Esophagus muscularis mucosa (tissue), 4 donors: ENCODE data around the gene SLC52A3. TPM values are rescaled to one million over a fixed set of nuclear protein-coding genes. Genes with fewer than 3 reads are reported as not detected.

Source experiments
- DNase-seq: peaks from one replicate; pipeline ENCODE4 v3.0.0-alpha.2; 2017; ENCODE audit errors: extremely low spot score
- H3K27ac ChIP-seq, 4 donors: fragments of 200-600 bp; sonication (generic); replicated peaks in 1 of 4; 1 replicate in 3 of 4; 2 replicates in 1 of 4; pipeline ENCODE4 v1.5.1; 2016 to 2019; ENCODE audit warnings: mild to moderate bottlenecking in 1 of 4
- H3K27me3 ChIP-seq, 4 donors: fragments of 200-600 bp; sonication (generic); one replicate each; pipeline versions ENCODE4 v1.5.1 to v1.6.0; 2016 to 2019
- H3K36me3 ChIP-seq, 4 donors: fragments of 200-600 bp; sonication (generic); one replicate each; pipeline ENCODE4 v1.5.1; 2016 to 2019
- H3K4me1 ChIP-seq, 4 donors: fragments of 200-600 bp; sonication (generic); one replicate each; pipeline ENCODE4 v1.5.1; 2016 to 2019
- H3K4me3 ChIP-seq, 4 donors: fragments of 200-600 bp; sonication (generic); 1 replicate in 2 of 4; 2 replicates in 2 of 4; pipeline ENCODE4 v1.5.1; 2016 to 2019; ENCODE audit warnings: mild to moderate bottlenecking in 4 of 4, moderate library complexity in 1 of 4
- H3K9me3 ChIP-seq, 4 donors: fragments of 200-600 bp; sonication (generic); 1 replicate in 3 of 4; 2 replicates in 1 of 4; pipeline ENCODE4 v1.5.1; 2016 to 2019
- CTCF ChIP-seq, 3 experiments: fragments of 200-600 bp in 2 of 3; fragments of 450-650 bp in 1 of 3; sonication (generic) in 2 of 3; IDR thresholded peaks; one replicate each; pipeline ENCODE4 v1.5.1; 2017 to 2019; ENCODE audit warnings: antibody characterized with exemption in 3 of 3, mild to moderate bottlenecking in 2 of 3, moderate library complexity in 1 of 3
- EP300 ChIP-seq: sonication (generic); formaldehyde crosslinking; IDR thresholded peaks from one replicate; pipeline ENCODE4 v1.6.1; 2017; ENCODE audit warnings: antibody characterized with exemption
- POLR2A ChIP-seq: fragments of 450-650 bp; IDR thresholded peaks from one replicate; pipeline ENCODE4 v1.6.1; 2017; ENCODE audit warnings: antibody characterized with exemption, moderate library complexity, mild to moderate bottlenecking, low read depth
- POLR2AphosphoS5 ChIP-seq, 2 donors: sonication (generic); formaldehyde crosslinking; IDR thresholded peaks; one replicate each; pipeline ENCODE4 v1.6.1; 2017; ENCODE audit warnings: antibody characterized with exemption in 2 of 2
- WGBS: methylation state at CpG from one replicate; pipeline ENCODE4 v1.1.5; 2018; 5-methylcytosine and 5-hydroxymethylcytosine counted together
- intact Hi-C: fragments of 100-400 bp; cut with DNase I; formaldehyde crosslinking; loops from one replicate; pipeline ENCODE4 v1.15.1; 2023
- total RNA-seq, 4 donors: library from RNA; depleted of rRNA; stranded (reverse); fragments of >200 nt; gene quantifications; one replicate each; pipeline versions ENCODE4 v1.1.0 to v1.2.1, GENCODE V29; 2016

SLC52A3 gene
- total RNA-seq, 4 donors from 2014 or later, result 1.5 to 2.2 (median 1.7) TPM; not detected in 1

- H3K4me1 ChIP-seq, result peaks cover 0 to 13% (median 10%) of the 10 kb centered on the region in 4 donors
- TF ChIP-seq CTCF (IDR thresholded peaks at IDR 0.05) (no peak), POLR2A (no peak), EP300 (no peak), POLR2AphosphoS5 (IDR thresholded peaks at IDR 0.05) (no peak)
- no peak overlapping the region for H3K4me3 ChIP-seq
- peaks cover 0 to 77% (median 22%) of the 10 kb centered on the region in 4 donors for H3K27me3 ChIP-seq
- no peaks in the 10 kb centered on the region for H3K36me3 ChIP-seq
- H3K27ac ChIP-seq, result no peak overlapping the region
- intact Hi-C loops, result no loop called here
- peaks cover 0 to 28% (median 14%) of the 10 kb centered on the region in 4 donors for H3K9me3 ChIP-seq
- no peak for DNase-seq
- 64% methylated on average over 2 of the region's 2 CpGs for WGBS
Measured at GRCh38 chr20:711576-711975, 56.7 kb downstream of the SLC52A3 start.

- H3K27ac ChIP-seq, result no peak overlapping the region
- DNase-seq, result no peak
- WGBS, result 77% methylated on average over 19 of the region's 19 CpGs
- no peak overlapping the region for H3K4me3 ChIP-seq
- TF ChIP-seq POLR2A (no peak), POLR2AphosphoS5 (IDR thresholded peaks at IDR 0.05) (no peak), EP300 (no peak), CTCF (IDR thresholded peaks at IDR 0.05) (no peak)
- intact Hi-C loops, result no loop called here
- no peaks in the 10 kb centered on the region for H3K36me3 ChIP-seq
- peaks cover 0 to 13% (median 10%) of the 10 kb centered on the region in 4 donors for H3K4me1 ChIP-seq
- H3K9me3 ChIP-seq, result peaks cover 0 to 28% (median 14%) of the 10 kb centered on the region in 4 donors
- H3K27me3 ChIP-seq, result peaks cover 0 to 83% (median 22%) of the 10 kb centered on the region in 4 donors
Measured at GRCh38 chr20:710780-711450, 57.4 kb downstream of the SLC52A3 start.

Other genes starting within 250 kb of the SLC52A3 start
- 10 to 100 TPM; 41.5 to 69.5 (median 53.6) TPM for gene CSNK2A1, start 224.7 kb downstream of the SLC52A3 start, total RNA-seq
- gene TCF15, start 158.2 kb downstream of the SLC52A3 start, total RNA-seq, result 1 to 10 TPM; 2.3 to 5.7 (median 3.3) TPM
- 10 to 100 TPM; 37.0 to 58.2 (median 41.4) TPM for gene SRXN1, start 115.3 kb downstream of the SLC52A3 start, total RNA-seq
- not detected for gene SCRT2, start 92.7 kb downstream of the SLC52A3 start, total RNA-seq
- 1 to 10 TPM; 2.0 to 4.4 (median 3.2) TPM for gene FAM110A, start 65.2 kb upstream of the SLC52A3 start, total RNA-seq
- under 1 TPM in 3 of 4 donors, not detected in 1; under 0.01 to 0.46 (median 0.13) TPM for gene ANGPT4, start 147.8 kb upstream of the SLC52A3 start, total RNA-seq
- gene RSPO4, start 233.8 kb upstream of the SLC52A3 start, total RNA-seq, result 1 to 10 TPM in 1 of 4 donors, under 1 TPM in 3; 0.06 to 2.5 (median 0.52) TPM